GM18511 (cell line): ENCODE data around the gene SARDH.

Experiments
- ATAC-seq: cut with Tn5 transposase; IDR thresholded peaks from one replicate; pipeline ENCODE4 v1.9.1; 2021; ENCODE audit warnings: mild to moderate bottlenecking, moderate library complexity; ENCODE audit not compliant: unreplicated experiment

SARDH gene

GRCh38 chr9:133654736-133655657, 83.2 kb downstream of the SARDH start:
- no peak for ATAC-seq

GRCh38 chr9:133653638-133654037, 84.5 kb downstream of the SARDH start:
- no peak for ATAC-seq

- ATAC-seq, result no peak
These were observed 88.1 kb downstream of the SARDH start for GRCh38 chr9:133650026-133650425.

- ATAC-seq, result no peak
These were observed 89.0 kb downstream of the SARDH start for GRCh38 chr9:133649194-133649593.

- ATAC-seq, result no peak
These were observed 90.2 kb downstream of the SARDH start for GRCh38 chr9:133647765-133648469.

- no peak for ATAC-seq
These were observed 91.0 kb downstream of the SARDH start for GRCh38 chr9:133647148-133647547.

GRCh38 chr9:133645021-133645765, 93.0 kb downstream of the SARDH start:
- ATAC-seq, result no peak

- ATAC-seq, result no peak
These were observed 94.0 kb downstream of the SARDH start for GRCh38 chr9:133643978-133644760.

GRCh38 chr9:133643362-133643755, 94.8 kb downstream of the SARDH start:
- no peak for ATAC-seq

- ATAC-seq, result no peak
These were observed 95.3 kb downstream of the SARDH start for GRCh38 chr9:133642708-133643361.

- no peak for ATAC-seq
These were observed 96.1 kb downstream of the SARDH start for GRCh38 chr9:133641861-133642595.

- ATAC-seq, result no peak
These were observed 96.8 kb downstream of the SARDH start for GRCh38 chr9:133641396-133641655.

- ATAC-seq, result no peak
These were observed 97.4 kb downstream of the SARDH start for GRCh38 chr9:133640580-133641395.

- no peak for ATAC-seq
These were observed 98.0 kb downstream of the SARDH start for GRCh38 chr9:133640160-133640559.

- ATAC-seq, result no peak
These were observed 98.5 kb downstream of the SARDH start for GRCh38 chr9:133639613-133640012.

GRCh38 chr9:133638711-133639110, 99.4 kb downstream of the SARDH start:
- ATAC-seq, result no peak

- no peak for ATAC-seq
These were observed 100.1 kb downstream of the SARDH start for GRCh38 chr9:133638076-133638475.

GRCh38 chr9:133637451-133638055, 100.6 kb downstream of the SARDH start:
- no peak for ATAC-seq
